SU-DHL-6 (cell line): Measurements from ENCODE around the gene ERVMER34-1.

Source experiments
- H2AFZ ChIP-seq: fragments of 200-600 bp; sonication (generic); 2 replicates; pipeline ENCODE4 v1.6.1; 2014; ENCODE audit warnings: low read depth, mild to moderate bottlenecking, moderate library complexity, mixed read lengths, antibody characterized with exemption, low read length; ENCODE audit not compliant: severe bottlenecking
- H3F3A ChIP-seq: fragments of 200-600 bp; shearing (Covaris generic); 2 replicates; pipeline ENCODE4 v1.6.0; 2016; ENCODE audit warnings: antibody characterized with exemption, mild to moderate bottlenecking; ENCODE audit not compliant: insufficient read depth
- H3K27ac ChIP-seq: fragments of 200-600 bp; sonication (generic); 2 replicates; pipeline ENCODE4 v1.5.1; 2016; ENCODE audit warnings: low read depth, mild to moderate bottlenecking, low read length, moderate library complexity, mixed read lengths
- H3K27me3 ChIP-seq: fragments of 200-600 bp; sonication (generic), shearing (Covaris generic); 2 replicates; pipeline ENCODE4 v1.6.0; 2014; ENCODE audit warnings: mild to moderate bottlenecking, low read length
- H3K36me3 ChIP-seq: fragments of 200-600 bp; sonication (generic); 2 replicates; pipeline ENCODE4 v1.6.1; 2014; ENCODE audit warnings: mild to moderate bottlenecking, low read length, mixed read lengths
- H3K4me2 ChIP-seq: fragments of 300-600, 200-600 bp; shearing (Covaris generic), sonication (generic); 2 replicates; pipeline ENCODE4 v1.6.0; 2014; ENCODE audit warnings: low read length, low read depth, mild to moderate bottlenecking; ENCODE audit not compliant: poor library complexity, severe bottlenecking
- H3K4me3 ChIP-seq: fragments of 200-600 bp; sonication (generic); 2 replicates; pipeline ENCODE4 v1.5.1; 2014; ENCODE audit warnings: antibody characterized with exemption, low read length, mild to moderate bottlenecking, mixed read lengths; ENCODE audit not compliant: insufficient read depth, poor library complexity, severe bottlenecking
- H3K79me2 ChIP-seq: fragments of 200-600 bp; sonication (generic); 2 replicates; pipeline ENCODE4 v1.6.1; 2014; ENCODE audit warnings: mild to moderate bottlenecking, low read length, moderate library complexity; ENCODE audit not compliant: insufficient read depth
- H3K9ac ChIP-seq: fragments of 200-600 bp; sonication (generic); 2 replicates; pipeline ENCODE4 v1.7.0; 2014; ENCODE audit warnings: mild to moderate bottlenecking, low read length
- H3K9me2 ChIP-seq: fragments of 200-600 bp; sonication (generic); replicated peaks from 2 replicates; pipeline ENCODE4 v1.6.1; 2014; ENCODE audit warnings: low read length; ENCODE audit not compliant: insufficient read depth
- H3K9me3 ChIP-seq: fragments of 200-600 bp; sonication (generic); 2 replicates; pipeline ENCODE4 v1.6.1; 2014; ENCODE audit warnings: low read length, mixed read lengths; ENCODE audit not compliant: insufficient read depth
- H4K20me1 ChIP-seq: fragments of 200-600 bp; sonication (generic); 2 replicates; pipeline ENCODE4 v1.6.1; 2014; ENCODE audit warnings: low read depth, mild to moderate bottlenecking, antibody characterized with exemption, low read length, moderate library complexity, mixed read lengths
- EZH2phosphoT487 ChIP-seq: fragments of 200-600 bp; sonication (generic), shearing (Covaris generic); conservative IDR thresholded peaks from 2 replicates; pipeline ENCODE4 v1.6.1; 2018; ENCODE audit warnings: mild to moderate bottlenecking, antibody characterized with exemption, low read length, moderate library complexity, mixed read lengths
- TF ChIP-seq, protein P1 (sequence below): fragments of 200-600 bp; sonication (generic); IDR thresholded peaks from one replicate; pipeline ENCODE4 v1.5.1; 2017; ENCODE audit warnings: antibody characterized with exemption, mild to moderate bottlenecking, low read length, moderate library complexity; ENCODE audit not compliant: insufficient read depth, poor library complexity, severe bottlenecking

Gene ERVMER34-1

DNA sequence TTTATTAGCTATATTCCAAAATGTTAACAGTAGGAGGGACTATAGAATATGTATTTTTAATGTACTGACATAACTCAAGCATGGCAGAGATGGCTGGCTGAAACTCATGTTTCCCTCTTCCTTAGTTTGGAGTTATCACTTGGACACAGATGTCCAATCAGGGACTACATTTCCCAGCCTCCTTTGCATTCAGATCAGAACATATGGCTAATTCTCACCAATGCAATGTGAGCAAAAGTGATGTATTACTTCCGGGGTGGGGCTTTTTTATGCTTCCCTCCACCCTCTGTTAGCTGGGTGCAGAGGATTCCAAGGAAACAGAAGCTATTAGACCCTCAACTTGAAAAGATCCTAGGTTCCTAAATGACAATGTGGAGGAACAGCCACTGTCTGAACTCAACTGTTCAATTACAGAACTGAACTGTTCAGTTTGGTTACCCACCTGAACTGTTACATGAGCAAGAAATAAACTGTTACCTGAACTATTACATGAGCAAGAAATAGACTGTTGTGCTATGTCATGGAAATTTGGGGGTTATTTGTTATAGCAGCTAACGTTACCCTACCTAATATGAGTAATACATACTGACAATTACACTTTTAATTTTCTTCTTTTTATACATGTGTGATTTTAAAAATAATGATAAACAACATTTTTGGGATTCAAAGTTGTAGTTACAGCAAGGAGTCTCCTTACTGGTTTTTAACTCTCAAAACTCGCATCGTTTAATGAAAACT lies 29.6 kb upstream of the ERVMER34-1 start:
- Histone ChIP-seq H2AFZ (no peak overlapping the region), H3K4me3 (no peak overlapping the region), H3K36me3 (no peaks in the 10 kb centered on the region), H3K4me2 (no peak overlapping the region), H3F3A (no peaks in the 10 kb centered on the region), H4K20me1 (no peaks in the 10 kb centered on the region), H3K9ac (no peak overlapping the region), H3K9me2 (no peaks in the 10 kb centered on the region), H3K27ac (no peak overlapping the region), H3K79me2 (no peaks in the 10 kb centered on the region), H3K27me3 (no peaks in the 10 kb centered on the region), H3K9me3 (no peaks in the 10 kb centered on the region)
- no peak for TF ChIP-seq EZH2phosphoT487
- TF ChIP-seq, protein P1, sequence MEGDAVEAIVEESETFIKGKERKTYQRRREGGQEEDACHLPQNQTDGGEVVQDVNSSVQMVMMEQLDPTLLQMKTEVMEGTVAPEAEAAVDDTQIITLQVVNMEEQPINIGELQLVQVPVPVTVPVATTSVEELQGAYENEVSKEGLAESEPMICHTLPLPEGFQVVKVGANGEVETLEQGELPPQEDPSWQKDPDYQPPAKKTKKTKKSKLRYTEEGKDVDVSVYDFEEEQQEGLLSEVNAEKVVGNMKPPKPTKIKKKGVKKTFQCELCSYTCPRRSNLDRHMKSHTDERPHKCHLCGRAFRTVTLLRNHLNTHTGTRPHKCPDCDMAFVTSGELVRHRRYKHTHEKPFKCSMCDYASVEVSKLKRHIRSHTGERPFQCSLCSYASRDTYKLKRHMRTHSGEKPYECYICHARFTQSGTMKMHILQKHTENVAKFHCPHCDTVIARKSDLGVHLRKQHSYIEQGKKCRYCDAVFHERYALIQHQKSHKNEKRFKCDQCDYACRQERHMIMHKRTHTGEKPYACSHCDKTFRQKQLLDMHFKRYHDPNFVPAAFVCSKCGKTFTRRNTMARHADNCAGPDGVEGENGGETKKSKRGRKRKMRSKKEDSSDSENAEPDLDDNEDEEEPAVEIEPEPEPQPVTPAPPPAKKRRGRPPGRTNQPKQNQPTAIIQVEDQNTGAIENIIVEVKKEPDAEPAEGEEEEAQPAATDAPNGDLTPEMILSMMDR: no peak

DNA sequence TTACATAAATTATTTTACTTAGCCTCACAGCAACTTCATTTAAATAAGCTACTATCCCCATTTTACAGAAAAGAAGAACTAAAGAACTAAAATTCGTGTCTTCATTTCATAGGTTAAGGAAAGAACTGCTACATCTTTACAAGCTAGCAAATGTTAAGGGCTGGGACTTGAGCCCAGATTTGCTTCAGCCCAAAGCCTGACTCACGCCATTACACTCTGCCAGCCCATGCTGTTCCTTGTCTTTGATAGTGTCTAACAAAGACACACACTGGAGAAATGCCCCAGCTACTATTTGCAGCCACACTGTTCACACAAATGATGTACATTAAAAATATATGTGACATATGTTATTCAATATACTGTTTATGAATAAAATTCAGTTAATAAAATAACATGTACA lies 29.0 kb upstream of the ERVMER34-1 start:
- Histone ChIP-seq H3F3A (no peaks in the 10 kb centered on the region), H2AFZ (no peak overlapping the region), H3K27me3 (no peaks in the 10 kb centered on the region), H3K4me3 (no peak overlapping the region), H3K9me3 (no peaks in the 10 kb centered on the region), H3K9ac (no peak overlapping the region), H3K36me3 (no peaks in the 10 kb centered on the region), H3K9me2 (no peaks in the 10 kb centered on the region), H3K27ac (no peak overlapping the region), H4K20me1 (no peaks in the 10 kb centered on the region), H3K79me2 (no peaks in the 10 kb centered on the region), H3K4me2 (no peak overlapping the region)
- no peak for TF ChIP-seq EZH2phosphoT487
- TF ChIP-seq, protein P1: no peak

DNA sequence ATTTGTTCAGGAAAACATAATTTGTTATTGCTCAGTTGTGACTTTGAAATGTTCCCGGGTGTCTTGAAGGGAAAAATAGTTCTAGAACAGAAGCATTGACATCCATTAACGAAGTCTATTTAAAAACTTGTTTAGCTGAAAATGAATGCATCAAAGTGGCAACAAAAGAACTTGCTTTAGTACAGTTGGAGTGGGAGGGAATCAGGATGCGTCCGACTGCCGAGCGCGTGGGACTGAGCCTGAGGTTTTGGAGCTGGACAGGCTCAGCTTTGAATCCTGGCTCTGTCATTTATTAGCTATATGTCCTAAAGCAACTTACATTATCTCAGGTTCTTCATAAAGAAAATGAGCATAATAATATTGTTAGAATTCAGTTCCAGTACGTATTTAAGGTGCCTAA lies 9.0 kb upstream of the ERVMER34-1 start:
- no peak overlapping the region for H3K27ac ChIP-seq
- no peaks in the 10 kb centered on the region for H3F3A ChIP-seq
- no peaks in the 10 kb centered on the region for H3K27me3 ChIP-seq
- H3K4me3 ChIP-seq: no peak overlapping the region
- no peak for TF ChIP-seq EZH2phosphoT487
- TF ChIP-seq, protein P1: no peak
- H4K20me1 ChIP-seq: no peaks in the 10 kb centered on the region
- no peaks in the 10 kb centered on the region for H3K79me2 ChIP-seq
- no peak overlapping the region for H3K4me2 ChIP-seq
- H3K9ac ChIP-seq: no peak overlapping the region
- no peaks in the 10 kb centered on the region for H3K9me2 ChIP-seq
- H2AFZ ChIP-seq: no peak overlapping the region
- no peaks in the 10 kb centered on the region for H3K9me3 ChIP-seq
- no peaks in the 10 kb centered on the region for H3K36me3 ChIP-seq
